Upper lobe of left lung (tissue), 6 donors: ENCODE results near the gene CYP19A1. TPM values are rescaled to one million over a fixed set of nuclear protein-coding genes. Genes with fewer than 3 reads are reported as not detected.

ENCODE experiments used
- ATAC-seq, 2 donors: fragments of 200-7000 bp; cut with Tn5 transposase; one replicate each; pipeline ENCODE4 v1.9.1; 2022; ENCODE audit warnings: mild to moderate bottlenecking in 2 of 2, moderate library complexity in 2 of 2; ENCODE audit not compliant: low FRiP score in 2 of 2
- DNase-seq, 2 donors: peaks; one replicate each; pipeline ENCODE4 v3.0.0-alpha.2; 2019 to 2020
- H3K27ac ChIP-seq, 4 donors: fragments of 200-600 bp; sonication (generic); one replicate each; pipeline ENCODE4 v1.5.1; 2016 to 2019
- H3K27me3 ChIP-seq, 4 donors: fragments of 200-600 bp; sonication (generic); one replicate each; pipeline ENCODE4 v1.5.1; 2017 to 2019
- H3K36me3 ChIP-seq, 4 donors: fragments of 200-600 bp; sonication (generic); one replicate each; pipeline ENCODE4 v1.5.1; 2016 to 2019
- H3K4me1 ChIP-seq, 4 donors: fragments of 200-600 bp; sonication (generic); one replicate each; pipeline ENCODE4 v1.5.1; 2018 to 2019
- H3K4me3 ChIP-seq, 4 donors: fragments of 200-600 bp; sonication (generic); one replicate each; pipeline ENCODE4 v1.5.1; 2017 to 2019; ENCODE audit warnings: mild to moderate bottlenecking in 2 of 4, moderate library complexity in 1 of 4
- H3K9me3 ChIP-seq, 4 donors: fragments of 200-600 bp; sonication (generic); one replicate each; pipeline ENCODE4 v1.5.1; 2018 to 2019
- EP300 ChIP-seq, 4 donors: sonication (generic); formaldehyde crosslinking; IDR thresholded peaks; one replicate each; pipeline ENCODE4 v1.5.1; 2017; ENCODE audit warnings: antibody characterized with exemption in 4 of 4, control low read depth in 2 of 4
- POLR2A ChIP-seq, 4 donors: fragments of 450-650 bp; IDR thresholded peaks; one replicate each; pipeline ENCODE4 v1.5.1; 2016 to 2017; ENCODE audit warnings: antibody characterized with exemption in 4 of 4, mild to moderate bottlenecking in 2 of 4
- POLR2AphosphoS5 ChIP-seq, 2 donors: sonication (generic); formaldehyde crosslinking; IDR thresholded peaks; one replicate each; pipeline ENCODE4 v1.5.1; 2017; ENCODE audit warnings: antibody characterized with exemption in 2 of 2
- WGBS, 2 donors: methylation state at CpG; one replicate each; pipeline ENCODE4 v1.1.5; 2017 to 2018; 5-methylcytosine and 5-hydroxymethylcytosine counted together
- total RNA-seq, 6 donors: library from RNA; depleted of rRNA in 4 of 6; stranded (reverse); fragments of >200 nt in 4 of 6; gene quantifications; one replicate each; pipeline versions ENCODE4 v1.1.0 to v1.2.1, GENCODE V29; 2016 to 2021
- TF ChIP-seq, protein P1 (sequence below), 6 experiments: fragments of 450-650 bp in 4 of 6; fragments of 200-600 bp in 2 of 6; sonication (generic) in 2 of 6; IDR thresholded peaks; one replicate each; pipeline ENCODE4 v1.5.1; 2016 to 2019; ENCODE audit warnings: antibody characterized with exemption in 6 of 6
- donor health status: DM: no; HTN: no; CAD: no; lungs with moderate emphysema.
- donor health status: DM: no; HTN: yes; CAD: no; lungs with severe emphysema.

The CYP19A1 gene
- total RNA-seq, 6 donors from 2014 or later = 0.52 to 8.4 (median 1.0) TPM; not detected in 2

DNA sequence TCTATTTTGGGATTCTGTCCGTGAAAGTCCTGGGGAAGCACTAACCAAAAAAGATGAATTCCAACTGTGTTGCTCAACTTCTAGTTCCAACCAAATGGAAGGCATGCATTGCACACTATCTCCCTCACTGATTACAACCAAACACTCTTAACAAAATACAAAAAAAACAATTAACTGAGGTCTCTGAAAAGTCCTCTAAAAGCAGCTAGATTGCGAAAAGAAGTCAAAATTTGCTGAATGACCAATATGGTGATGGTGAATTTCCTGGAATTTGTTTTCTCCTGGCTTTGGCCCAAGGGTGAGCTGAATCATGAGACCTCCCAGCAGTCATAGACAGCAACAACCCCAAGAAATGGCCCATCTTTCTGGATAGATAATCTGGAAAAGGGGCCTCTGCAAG lies 28.3 kb downstream of the CYP19A1 start:
- Histone ChIP-seq H3K4me3 (no peak overlapping the region), H3K9me3 (no peaks in the 10 kb centered on the region), H3K27me3 (no peaks in the 10 kb centered on the region), H3K27ac (peak overlapping the region in 3 of 4 donors; percentile 32 to 67 (median 52)), H3K4me1 (peaks cover 2 to 14% (median 7%) of the 10 kb centered on the region in 4 donors), H3K36me3 (no peaks in the 10 kb centered on the region)
- ATAC-seq (no peak), DNase-seq (no peak)
- TF ChIP-seq, protein P1, sequence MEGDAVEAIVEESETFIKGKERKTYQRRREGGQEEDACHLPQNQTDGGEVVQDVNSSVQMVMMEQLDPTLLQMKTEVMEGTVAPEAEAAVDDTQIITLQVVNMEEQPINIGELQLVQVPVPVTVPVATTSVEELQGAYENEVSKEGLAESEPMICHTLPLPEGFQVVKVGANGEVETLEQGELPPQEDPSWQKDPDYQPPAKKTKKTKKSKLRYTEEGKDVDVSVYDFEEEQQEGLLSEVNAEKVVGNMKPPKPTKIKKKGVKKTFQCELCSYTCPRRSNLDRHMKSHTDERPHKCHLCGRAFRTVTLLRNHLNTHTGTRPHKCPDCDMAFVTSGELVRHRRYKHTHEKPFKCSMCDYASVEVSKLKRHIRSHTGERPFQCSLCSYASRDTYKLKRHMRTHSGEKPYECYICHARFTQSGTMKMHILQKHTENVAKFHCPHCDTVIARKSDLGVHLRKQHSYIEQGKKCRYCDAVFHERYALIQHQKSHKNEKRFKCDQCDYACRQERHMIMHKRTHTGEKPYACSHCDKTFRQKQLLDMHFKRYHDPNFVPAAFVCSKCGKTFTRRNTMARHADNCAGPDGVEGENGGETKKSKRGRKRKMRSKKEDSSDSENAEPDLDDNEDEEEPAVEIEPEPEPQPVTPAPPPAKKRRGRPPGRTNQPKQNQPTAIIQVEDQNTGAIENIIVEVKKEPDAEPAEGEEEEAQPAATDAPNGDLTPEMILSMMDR (IDR thresholded peaks at IDR 0.05) = no peak
- TF ChIP-seq EP300 (IDR thresholded peaks at IDR 0.05) = no peak
- peak in 1 of 2 donors; percentile 20 for TF ChIP-seq POLR2AphosphoS5 (IDR thresholded peaks at IDR 0.05)
- WGBS, 2 donors = 68 to 80% methylated on average over 2 of the region's 2 CpGs

DNA sequence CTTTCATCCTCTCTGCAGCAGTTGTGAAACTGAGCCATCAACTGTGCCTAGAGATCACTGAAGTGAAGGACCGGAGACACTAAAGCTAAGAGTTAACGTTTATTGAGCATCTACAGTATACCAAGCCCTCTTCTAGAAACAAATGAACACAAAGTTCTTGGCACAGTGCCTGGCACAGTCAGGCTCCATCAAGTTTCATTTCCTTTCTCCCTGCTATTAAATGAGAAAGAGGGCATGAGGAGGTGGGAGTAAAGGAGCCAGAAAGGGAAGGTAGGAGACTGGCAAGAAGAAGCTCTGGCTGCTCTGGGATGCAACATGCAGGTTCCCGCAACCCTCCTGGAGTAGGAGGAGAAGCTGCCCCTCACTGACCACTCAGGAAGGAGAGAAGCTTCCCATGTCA lies 30.6 kb downstream of the CYP19A1 start:
- no peak for ATAC-seq
- 63 to 80% methylated on average over 3 of the region's 3 CpGs for WGBS, 2 donors
- TF ChIP-seq POLR2A (IDR thresholded peaks at IDR 0.05) = no peak
- TF ChIP-seq, protein P1 (IDR thresholded peaks at IDR 0.05) = no peak
- TF ChIP-seq POLR2AphosphoS5 (IDR thresholded peaks at IDR 0.05) = no peak
- TF ChIP-seq EP300 (IDR thresholded peaks at IDR 0.05) = no peak

DNA sequence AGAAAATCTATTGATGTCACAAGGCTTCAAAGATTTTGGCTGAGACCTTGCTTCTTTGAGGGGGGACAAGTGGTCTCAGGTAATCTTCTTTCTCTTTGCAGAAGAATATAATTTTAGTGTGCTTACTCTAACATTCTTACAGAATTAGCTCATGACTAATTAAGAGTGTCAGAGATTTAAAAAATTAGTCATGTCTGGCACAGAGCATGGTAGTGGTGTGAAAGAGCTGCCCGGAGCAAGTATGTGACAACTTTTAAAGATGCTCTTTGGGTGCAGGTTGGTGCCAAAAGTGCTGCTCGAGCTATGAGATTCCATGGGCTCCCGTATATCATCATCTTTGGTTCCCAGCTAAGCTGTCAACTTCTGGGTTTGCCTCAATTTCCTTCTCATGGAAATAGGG lies 31.1 kb downstream of the CYP19A1 start:
- DNase-seq (no peak), ATAC-seq (no peak)
- 69 to 78% methylated on average over 3 of the region's 3 CpGs for WGBS, 2 donors
- Histone ChIP-seq H3K27ac (no peak overlapping the region), H3K36me3 (no peaks in the 10 kb centered on the region), H3K4me1 (peaks cover under 1 to 10% (median 5%) of the 10 kb centered on the region in 4 donors), H3K9me3 (no peaks in the 10 kb centered on the region), H3K27me3 (no peaks in the 10 kb centered on the region), H3K4me3 (no peak overlapping the region)
- no peak for TF ChIP-seq POLR2A (IDR thresholded peaks at IDR 0.05)
- TF ChIP-seq, protein P1 (IDR thresholded peaks at IDR 0.05) = no peak
- TF ChIP-seq EP300 (IDR thresholded peaks at IDR 0.05) = no peak
- TF ChIP-seq POLR2AphosphoS5 (IDR thresholded peaks at IDR 0.05) = no peak

More for the DNA sequence above, 30.6 kb downstream of the CYP19A1 start:
- no peak overlapping the region for H3K27ac ChIP-seq
- H3K4me1 ChIP-seq = peaks cover 2 to 14% (median 7%) of the 10 kb centered on the region in 4 donors
- no peaks in the 10 kb centered on the region for H3K27me3 ChIP-seq
- no peaks in the 10 kb centered on the region for H3K9me3 ChIP-seq
- H3K4me3 ChIP-seq = no peak overlapping the region
- H3K36me3 ChIP-seq = no peaks in the 10 kb centered on the region
- no peak for DNase-seq

DNA sequence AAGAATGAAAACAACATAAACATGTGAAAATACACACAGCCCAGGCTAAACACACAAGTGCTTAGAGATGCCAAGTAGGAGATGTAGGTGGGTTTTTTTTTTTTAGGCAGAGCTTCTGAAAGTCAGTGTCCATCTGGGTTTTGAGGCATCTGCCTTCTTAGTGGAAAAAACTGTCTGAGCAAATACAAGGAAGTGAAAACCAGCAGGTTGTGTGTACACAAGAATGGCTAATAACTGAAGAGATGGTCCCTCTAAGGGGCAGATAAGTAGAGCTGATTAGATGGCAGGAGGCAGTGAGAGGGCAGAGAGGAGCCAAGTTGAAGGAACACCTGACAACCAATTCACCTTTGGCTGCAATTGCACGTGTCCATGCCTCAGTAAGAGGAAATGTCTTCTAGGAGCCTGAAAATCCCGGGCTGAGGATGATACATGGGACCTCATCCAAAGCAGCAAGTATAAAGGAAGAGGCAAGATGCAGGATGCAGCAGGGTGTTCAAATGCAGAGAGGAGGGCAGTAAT lies 34.9 kb downstream of the CYP19A1 start:
- Histone ChIP-seq H3K27me3 (no peaks in the 10 kb centered on the region), H3K4me3 (no peak overlapping the region), H3K4me1 (peaks cover 0 to 8% (median 3%) of the 10 kb centered on the region in 4 donors), H3K36me3 (no peaks in the 10 kb centered on the region), H3K9me3 (no peaks in the 10 kb centered on the region), H3K27ac (no peak overlapping the region)
- ATAC-seq (no peak), DNase-seq (no peak)
- WGBS, 2 donors = 61 to 73% methylated on average over 2 of the region's 2 CpGs
- TF ChIP-seq, protein P1 (IDR thresholded peaks at IDR 0.05) = no peak
- TF ChIP-seq POLR2A (IDR thresholded peaks at IDR 0.05) (no peak), POLR2AphosphoS5 (IDR thresholded peaks at IDR 0.05) (no peak), EP300 (IDR thresholded peaks at IDR 0.05) (no peak)

DNA sequence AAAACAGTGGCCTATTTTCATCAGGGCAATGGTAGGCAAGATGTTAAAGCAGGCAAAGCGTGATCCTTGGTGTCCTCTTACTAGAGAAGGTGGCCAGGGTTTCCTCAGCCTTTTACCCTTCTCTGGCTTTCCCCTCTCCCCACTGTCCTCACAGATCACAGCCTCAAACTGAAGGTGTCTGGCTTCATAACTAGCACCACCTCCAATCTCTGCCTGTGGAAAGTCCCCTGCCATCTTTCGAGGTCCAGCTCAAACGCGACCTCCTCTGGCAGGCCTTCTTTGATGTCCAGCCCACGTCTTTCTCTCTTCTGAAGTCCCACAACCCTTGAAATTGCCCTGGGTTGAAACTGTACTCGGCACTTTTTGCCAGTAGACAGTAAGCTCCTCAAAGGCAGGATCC lies 35.9 kb downstream of the CYP19A1 start:
- Histone ChIP-seq H3K9me3 (no peaks in the 10 kb centered on the region), H3K36me3 (no peaks in the 10 kb centered on the region), H3K4me1 (peaks cover 0 to 3% (median under 1%) of the 10 kb centered on the region in 4 donors), H3K27me3 (no peaks in the 10 kb centered on the region), H3K4me3 (no peak overlapping the region), H3K27ac (no peak overlapping the region)
- TF ChIP-seq, protein P1 (IDR thresholded peaks at IDR 0.05) = no peak
- TF ChIP-seq POLR2A (IDR thresholded peaks at IDR 0.05) (no peak), POLR2AphosphoS5 (IDR thresholded peaks at IDR 0.05) (no peak), EP300 (IDR thresholded peaks at IDR 0.05) (no peak)
- ATAC-seq = no peak
- no peak for DNase-seq
- 73 to 86% methylated on average over 6 of the region's 6 CpGs for WGBS, 2 donors
